Testis (tissue), 2 donors: ENCODE measurements around the gene NFKBIA.

ENCODE experiments used
- POLR2A ChIP-seq: fragments of 450-650 bp; IDR thresholded peaks from one replicate; pipeline ENCODE4 v1.6.1; 2017; ENCODE audit warnings: antibody characterized with exemption, mild to moderate bottlenecking, moderate library complexity
- TF ChIP-seq, protein P1 (sequence below), 3 experiments: fragments of 450-650 bp in 2 of 3; fragments of 200-600 bp in 1 of 3; sonication (generic) in 1 of 3; IDR thresholded peaks; one replicate each; pipeline ENCODE4 v1.5.1; 2016 to 2019; ENCODE audit warnings: antibody characterized with exemption in 3 of 3, mild to moderate bottlenecking in 2 of 3, moderate library complexity in 1 of 3

DNA sequence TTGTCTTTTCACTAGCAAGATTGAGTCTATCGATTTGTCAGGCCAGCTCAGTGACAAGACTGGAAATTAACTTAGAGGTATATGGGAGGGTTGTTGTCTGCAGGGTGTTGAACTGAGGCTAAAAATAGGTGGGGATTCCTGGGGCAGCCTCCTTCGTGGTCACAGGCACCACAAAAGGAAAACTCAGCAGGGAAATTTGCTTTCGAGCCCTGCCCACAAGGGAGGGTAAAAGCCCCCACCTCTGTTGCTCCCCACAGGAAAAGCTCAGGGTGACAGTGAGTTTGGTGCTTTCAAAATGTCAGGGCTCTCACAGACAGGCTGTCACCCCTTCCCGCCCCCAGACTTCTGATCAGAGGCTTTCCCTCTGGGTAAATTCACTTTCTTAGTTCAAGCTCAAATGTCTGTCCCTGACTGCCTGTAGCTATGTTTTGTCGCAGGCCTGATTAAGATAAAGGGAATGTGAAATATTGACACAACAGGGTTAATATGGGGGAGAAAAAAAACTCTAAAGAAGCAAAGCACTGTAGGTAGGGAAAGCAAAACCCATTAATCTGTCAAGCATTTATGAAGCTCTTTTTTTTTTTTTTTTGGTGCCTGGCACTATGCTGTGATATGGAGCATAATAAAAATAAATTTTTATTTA lies 11.7 kb upstream of the NFKBIA start:
- TF ChIP-seq, protein P1, sequence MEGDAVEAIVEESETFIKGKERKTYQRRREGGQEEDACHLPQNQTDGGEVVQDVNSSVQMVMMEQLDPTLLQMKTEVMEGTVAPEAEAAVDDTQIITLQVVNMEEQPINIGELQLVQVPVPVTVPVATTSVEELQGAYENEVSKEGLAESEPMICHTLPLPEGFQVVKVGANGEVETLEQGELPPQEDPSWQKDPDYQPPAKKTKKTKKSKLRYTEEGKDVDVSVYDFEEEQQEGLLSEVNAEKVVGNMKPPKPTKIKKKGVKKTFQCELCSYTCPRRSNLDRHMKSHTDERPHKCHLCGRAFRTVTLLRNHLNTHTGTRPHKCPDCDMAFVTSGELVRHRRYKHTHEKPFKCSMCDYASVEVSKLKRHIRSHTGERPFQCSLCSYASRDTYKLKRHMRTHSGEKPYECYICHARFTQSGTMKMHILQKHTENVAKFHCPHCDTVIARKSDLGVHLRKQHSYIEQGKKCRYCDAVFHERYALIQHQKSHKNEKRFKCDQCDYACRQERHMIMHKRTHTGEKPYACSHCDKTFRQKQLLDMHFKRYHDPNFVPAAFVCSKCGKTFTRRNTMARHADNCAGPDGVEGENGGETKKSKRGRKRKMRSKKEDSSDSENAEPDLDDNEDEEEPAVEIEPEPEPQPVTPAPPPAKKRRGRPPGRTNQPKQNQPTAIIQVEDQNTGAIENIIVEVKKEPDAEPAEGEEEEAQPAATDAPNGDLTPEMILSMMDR (IDR thresholded peaks at IDR 0.05) = no peak
- TF ChIP-seq POLR2A = no peak
